ENCODE data around the gene ZNF526.

The ZNF526 gene

GRCh38 chr19:42196011-42197001, 23.8 kb upstream of the ZNF526 start:
- H3K14ac ChIP-seq (ENCODE audit: low read length in 2 of 2), result no peak overlapping the region
- H3K4me2 ChIP-seq (ENCODE audit: low read length, poor library complexity, severe bottlenecking), result no peak overlapping the region
- H3K18ac ChIP-seq (ENCODE audit: low read depth in 1 of 2, low read length in 2 of 2), result no peak overlapping the region
- no peak overlapping the region for H3K23ac ChIP-seq (ENCODE audit: low read length in 2 of 2)
- H4K8ac ChIP-seq (ENCODE audit: low read length), result no peak overlapping the region
- H3K4me1 ChIP-seq (ENCODE audit: control insufficient read depth, insufficient read depth, low read depth, low read length), result peaks cover 16% of the 10 kb centered on the region
- no peak overlapping the region for H2AK5ac ChIP-seq (ENCODE audit: low read length, severe bottlenecking)
- peaks cover 25% of the 10 kb centered on the region for H3K79me1 ChIP-seq (replicated peaks; ENCODE audit: low read length, poor library complexity, severe bottlenecking)
- H3K36me3 ChIP-seq (ENCODE audit: control insufficient read depth in 1 of 2, insufficient read depth in 2 of 2, low read depth in 1 of 2, low read length in 2 of 2), result peaks cover 46 to 48% of the 10 kb centered on the region in 2 experiments
- no peak overlapping the region for H2BK12ac ChIP-seq (ENCODE audit: low read length in 2 of 2)
- H3K9ac ChIP-seq (ENCODE audit: low read length), result no peak overlapping the region
- peaks cover 7% of the 10 kb centered on the region for H3K9me3 ChIP-seq (ENCODE audit: control insufficient read depth, low read length)
- WGBS, result 94% methylated on average over 47 of the region's 47 CpGs
- no peak overlapping the region for H2BK15ac ChIP-seq (ENCODE audit: low read depth, poor library complexity, severe bottlenecking)
- no peak overlapping the region for H2BK5ac ChIP-seq (ENCODE audit: low read depth, low read length, poor library complexity, severe bottlenecking)
- H3K4ac ChIP-seq (ENCODE audit: low read depth in 1 of 2, low read length in 2 of 2), result no peak overlapping the region
- no peak overlapping the region for H2AFZ ChIP-seq (ENCODE audit: low read depth, low read length)
- DNase-seq, result no peak
- no peak overlapping the region for H3K4me3 ChIP-seq (ENCODE audit: insufficient read depth in 1 of 2, low read depth in 1 of 2, low read length in 2 of 2)
- H3K27ac ChIP-seq (ENCODE audit: low read length, poor library complexity, severe bottlenecking), result no peak overlapping the region
- H2BK120ac ChIP-seq (ENCODE audit: low read depth, low read length), result no peak overlapping the region
- H3K27me3 ChIP-seq (ENCODE audit: control insufficient read depth in 1 of 2, insufficient read depth in 1 of 2, low read length in 2 of 2), result no peaks in the 10 kb centered on the region
- H4K91ac ChIP-seq (ENCODE audit: low read length), result no peak overlapping the region

- Histone ChIP-seq H3K14ac (ENCODE audit: low read length in 2 of 2) (no peak overlapping the region), H3K27me3 (ENCODE audit: control insufficient read depth in 1 of 2, insufficient read depth in 1 of 2, low read length in 2 of 2) (no peaks in the 10 kb centered on the region), H3K4ac (ENCODE audit: low read depth in 1 of 2, low read length in 2 of 2) (no peak overlapping the region)
Observed at GRCh38 chr19:42197375-42197817, 22.7 kb upstream of the ZNF526 start.

GRCh38 chr19:42198676-42199439, 21.3 kb upstream of the ZNF526 start:
- WGBS, result 78% methylated on average over 5 of the region's 7 CpGs
- H3K36me3 ChIP-seq (ENCODE audit: control insufficient read depth in 1 of 2, insufficient read depth in 2 of 2, low read depth in 1 of 2, low read length in 2 of 2), result peaks cover 70 to 73% of the 10 kb centered on the region in 2 experiments
- no peak overlapping the region for H4K8ac ChIP-seq (ENCODE audit: low read length)
- peaks cover 48% of the 10 kb centered on the region for H3K79me1 ChIP-seq (replicated peaks; ENCODE audit: low read length, poor library complexity, severe bottlenecking)
- H3K27ac ChIP-seq (ENCODE audit: low read length, poor library complexity, severe bottlenecking), result no peak overlapping the region
- H3K9ac ChIP-seq (ENCODE audit: low read length), result no peak overlapping the region
- H3K4me2 ChIP-seq (ENCODE audit: low read length, poor library complexity, severe bottlenecking), result no peak overlapping the region
- H3K4ac ChIP-seq (ENCODE audit: low read depth in 1 of 2, low read length in 2 of 2), result no peak overlapping the region
- H2BK5ac ChIP-seq (ENCODE audit: low read depth, low read length, poor library complexity, severe bottlenecking), result no peak overlapping the region
- peaks cover 17% of the 10 kb centered on the region for H3K4me1 ChIP-seq (ENCODE audit: control insufficient read depth, insufficient read depth, low read depth, low read length)
- H3K27me3 ChIP-seq (ENCODE audit: control insufficient read depth in 1 of 2, insufficient read depth in 1 of 2, low read length in 2 of 2), result no peaks in the 10 kb centered on the region
- H2BK12ac ChIP-seq (ENCODE audit: low read length in 2 of 2), result no peak overlapping the region
- peak overlapping the region; percentile 20 for H2BK15ac ChIP-seq (ENCODE audit: low read depth, poor library complexity, severe bottlenecking)
- H3K18ac ChIP-seq (ENCODE audit: low read depth in 1 of 2, low read length in 2 of 2), result no peak overlapping the region
- no peak overlapping the region for H2AFZ ChIP-seq (ENCODE audit: low read depth, low read length)
- no peaks in the 10 kb centered on the region for H3K9me3 ChIP-seq (ENCODE audit: control insufficient read depth, low read length)
- no peak overlapping the region for H3K14ac ChIP-seq (ENCODE audit: low read length in 2 of 2)
- no peak overlapping the region for H3K23ac ChIP-seq (ENCODE audit: low read length in 2 of 2)
- no peak overlapping the region for H2BK120ac ChIP-seq (ENCODE audit: low read depth, low read length)
- no peak overlapping the region for H2AK5ac ChIP-seq (ENCODE audit: low read length, severe bottlenecking)
- no peak overlapping the region for H3K4me3 ChIP-seq (ENCODE audit: insufficient read depth in 1 of 2, low read depth in 1 of 2, low read length in 2 of 2)
- no peak overlapping the region for H4K91ac ChIP-seq (ENCODE audit: low read length)
- DNase-seq, result no peak

More at GRCh38 chr19:42197375-42197817, 22.7 kb upstream of the ZNF526 start:
- WGBS, result 46% methylated on average over 3 of the region's 5 CpGs
- H2BK15ac ChIP-seq (ENCODE audit: low read depth, poor library complexity, severe bottlenecking), result no peak overlapping the region
- no peak overlapping the region for H3K9ac ChIP-seq (ENCODE audit: low read length)
- no peak for DNase-seq
- peaks cover 57 to 59% of the 10 kb centered on the region in 2 experiments for H3K36me3 ChIP-seq (ENCODE audit: control insufficient read depth in 1 of 2, insufficient read depth in 2 of 2, low read depth in 1 of 2, low read length in 2 of 2)
- H3K79me1 ChIP-seq (replicated peaks; ENCODE audit: low read length, poor library complexity, severe bottlenecking), result peaks cover 35% of the 10 kb centered on the region
- H2AK5ac ChIP-seq (ENCODE audit: low read length, severe bottlenecking), result no peak overlapping the region
- H3K4me3 ChIP-seq (ENCODE audit: insufficient read depth in 1 of 2, low read depth in 1 of 2, low read length in 2 of 2), result no peak overlapping the region
- no peak overlapping the region for H2BK120ac ChIP-seq (ENCODE audit: low read depth, low read length)
- no peak overlapping the region for H3K23ac ChIP-seq (ENCODE audit: low read length in 2 of 2)
- no peak overlapping the region for H2AFZ ChIP-seq (ENCODE audit: low read depth, low read length)
- no peak overlapping the region for H3K4me2 ChIP-seq (ENCODE audit: low read length, poor library complexity, severe bottlenecking)
- no peak overlapping the region for H2BK12ac ChIP-seq (ENCODE audit: low read length in 2 of 2)
- peaks cover 7% of the 10 kb centered on the region for H3K9me3 ChIP-seq (ENCODE audit: control insufficient read depth, low read length)
- no peak overlapping the region for H2BK5ac ChIP-seq (ENCODE audit: low read depth, low read length, poor library complexity, severe bottlenecking)
- no peak overlapping the region for H3K27ac ChIP-seq (ENCODE audit: low read length, poor library complexity, severe bottlenecking)
- peaks cover 16% of the 10 kb centered on the region for H3K4me1 ChIP-seq (ENCODE audit: control insufficient read depth, insufficient read depth, low read depth, low read length)
- H4K8ac ChIP-seq (ENCODE audit: low read length), result no peak overlapping the region
- H3K18ac ChIP-seq (ENCODE audit: low read depth in 1 of 2, low read length in 2 of 2), result no peak overlapping the region
- H4K91ac ChIP-seq (ENCODE audit: low read length), result no peak overlapping the region
